Activated T-helper 17 cell treated with anti-CD3 and anti-CD28 coated beads, Interleukin-2, amount 50 U/mL, for 72 hours (primary cell): ENCODE measurements around the gene AMPH. TPM values are rescaled to one million over a fixed set of nuclear protein-coding genes. Genes with fewer than 3 reads are reported as not detected.
"Not testable (repeated sequence)": the region's sequence is repeated elsewhere in the genome, so short reads cannot be mapped to it uniquely, and the experiment has no call there.

Experiments used
- ATAC-seq: fragments of 150-1000 bp; cut with Tn5 transposase; replicated peaks from 2 replicates; pipeline ENCODE4 v1.10.0; 2021; ENCODE audit warnings: mild to moderate bottlenecking, moderate library complexity
- H3K27ac Mint-ChIP-seq: one replicate; pipeline ENCODE4 v1.8.0; 2022; ENCODE audit warnings: mixed read lengths
- H3K27me3 Mint-ChIP-seq: one replicate; pipeline ENCODE4 v1.8.0; 2022; ENCODE audit warnings: mixed read lengths
- H3K36me3 Mint-ChIP-seq: one replicate; pipeline ENCODE4 v1.8.0; 2022; ENCODE audit warnings: low read depth, mild to moderate bottlenecking, mixed read lengths
- H3K4me1 Mint-ChIP-seq: one replicate; pipeline ENCODE4 v1.8.0; 2022; ENCODE audit warnings: mixed read lengths
- H3K4me3 Mint-ChIP-seq: one replicate; pipeline ENCODE4 v1.8.0; 2022; ENCODE audit warnings: mild to moderate bottlenecking, mixed read lengths
- H3K9me3 Mint-ChIP-seq: one replicate; pipeline ENCODE4 v1.8.0; 2022; ENCODE audit warnings: mixed read lengths
- total RNA-seq, 2 donors: library from RNA; stranded (reverse); gene quantifications; one replicate each; pipeline ENCODE4 v1.2.3, GENCODE V29; 2022

The AMPH gene
- total RNA-seq, 2 donors from 2014 or later = not detected

DNA sequence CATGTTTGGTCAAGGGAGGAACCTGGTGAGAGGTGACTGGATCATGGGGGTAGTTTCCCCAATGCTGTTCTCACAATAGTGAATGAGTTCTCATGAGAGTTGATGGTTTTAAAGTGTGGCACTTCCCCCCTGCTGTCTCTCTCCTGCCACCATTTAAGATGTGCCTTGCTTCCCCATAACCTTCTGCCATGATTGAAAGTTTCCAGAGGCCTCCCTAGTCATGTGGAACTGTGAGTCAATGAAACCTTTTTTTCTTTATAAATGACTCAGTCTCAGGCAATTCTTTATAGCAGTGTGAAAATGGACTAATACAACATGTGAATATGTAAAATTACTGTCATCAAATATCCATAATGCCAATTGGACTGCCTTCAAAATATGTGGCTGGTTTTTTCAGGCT lies 192.2 kb downstream of the AMPH start:
- no peak overlapping the region for H3K27ac Mint-ChIP-seq
- H3K36me3 Mint-ChIP-seq = no peaks in the 10 kb centered on the region
- peaks cover 3% of the 10 kb centered on the region for H3K27me3 Mint-ChIP-seq
- H3K4me3 Mint-ChIP-seq = no peak overlapping the region
- peaks cover under 1% of the 10 kb centered on the region for H3K4me1 Mint-ChIP-seq
- ATAC-seq = peak; percentile 86
- H3K9me3 Mint-ChIP-seq = no peaks in the 10 kb centered on the region

DNA sequence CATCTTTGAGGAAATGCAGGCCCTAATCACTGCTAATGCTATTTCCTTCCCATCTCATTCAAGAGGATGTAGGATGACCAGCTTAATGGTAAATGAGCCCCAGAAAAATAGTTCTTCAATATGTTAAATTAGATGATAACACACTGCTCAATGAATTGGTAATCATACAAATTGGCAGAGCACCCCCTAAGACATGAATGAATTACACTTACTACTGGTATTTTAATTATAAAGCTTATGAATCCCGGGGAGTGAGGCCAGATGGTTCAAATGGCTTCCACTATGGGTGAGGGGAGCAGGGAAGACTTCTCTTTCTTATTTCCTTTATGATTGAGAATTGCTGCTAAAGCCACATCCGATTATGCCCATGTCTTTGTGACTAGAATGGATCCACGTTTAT lies 198.5 kb downstream of the AMPH start:
- Mint-ChIP-seq H3K27me3 (peaks cover 6% of the 10 kb centered on the region), H3K27ac (no peak overlapping the region), H3K9me3 (peaks cover 5% of the 10 kb centered on the region), H3K36me3 (no peaks in the 10 kb centered on the region), H3K4me3 (no peak overlapping the region), H3K4me1 (peaks cover 9% of the 10 kb centered on the region)
- no peak for ATAC-seq

DNA sequence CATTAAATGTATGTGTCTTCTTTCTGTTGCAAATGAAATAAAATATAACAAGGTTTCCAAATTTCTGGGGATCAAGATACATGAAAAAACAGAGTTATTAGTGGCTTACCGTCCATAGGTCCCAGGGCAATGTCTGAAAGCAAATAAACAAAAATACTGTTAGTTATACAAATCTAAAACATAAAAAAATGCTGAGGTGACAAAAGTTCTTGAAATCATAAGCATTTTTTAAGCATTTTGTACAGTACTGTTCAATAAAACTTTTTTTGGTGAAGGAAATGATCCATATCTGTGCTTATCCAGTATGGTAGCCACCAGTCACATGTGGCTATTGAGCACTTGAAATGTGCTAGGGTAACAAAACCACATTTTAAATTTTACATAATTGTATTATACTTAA lies 199.1 kb downstream of the AMPH start:
- Mint-ChIP-seq H3K4me1 (peaks cover 14% of the 10 kb centered on the region), H3K27ac (no peak overlapping the region), H3K27me3 (peaks cover 6% of the 10 kb centered on the region), H3K36me3 (no peaks in the 10 kb centered on the region), H3K9me3 (peaks cover 5% of the 10 kb centered on the region), H3K4me3 (no peak overlapping the region)
- no peak for ATAC-seq

DNA sequence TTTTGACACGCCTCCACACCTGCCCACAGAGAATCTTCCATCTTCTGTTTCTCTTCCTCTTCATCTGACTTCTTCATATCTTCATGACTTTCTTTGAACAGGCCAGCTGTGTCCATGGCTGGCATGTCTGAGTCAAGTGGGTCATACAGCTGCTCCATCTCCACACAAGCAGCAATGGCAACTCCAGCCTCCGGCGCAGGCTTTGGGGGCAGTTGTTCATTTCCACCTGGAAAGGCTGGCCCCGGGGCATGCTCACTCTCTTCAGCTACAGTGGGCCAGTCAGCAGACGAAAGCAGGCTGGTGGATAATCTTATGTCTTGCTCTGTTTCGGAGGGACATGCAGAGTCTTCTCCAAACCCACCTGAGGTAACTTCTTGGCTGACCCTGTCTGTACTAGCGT lies 202.1 kb downstream of the AMPH start:
- Mint-ChIP-seq H3K9me3 (peaks cover 5% of the 10 kb centered on the region), H3K4me1 (peaks cover 32% of the 10 kb centered on the region), H3K27ac (no peak overlapping the region), H3K4me3 (no peak overlapping the region), H3K27me3 (peaks cover 6% of the 10 kb centered on the region), H3K36me3 (no peaks in the 10 kb centered on the region)
- no peak for ATAC-seq

DNA sequence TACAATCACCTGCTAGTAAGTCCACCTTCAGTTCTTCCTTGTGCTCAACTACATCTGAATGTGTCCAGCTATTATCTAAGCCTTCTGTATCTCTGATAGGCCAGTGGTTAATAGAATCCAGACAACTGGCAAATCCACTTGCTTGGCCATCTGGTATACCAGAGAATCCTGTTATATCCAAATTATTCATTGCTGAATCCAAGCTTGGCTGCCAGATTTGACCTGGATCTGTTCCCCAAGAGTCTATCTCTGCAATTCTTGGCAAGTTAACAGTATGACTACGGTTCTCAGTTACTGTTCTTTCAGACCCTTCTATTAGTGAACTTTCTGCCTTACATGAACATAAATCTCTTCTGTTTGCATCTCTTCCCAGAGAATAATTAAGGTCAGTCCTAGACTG lies 203.1 kb downstream of the AMPH start:
- Mint-ChIP-seq H3K27me3 (peaks cover 6% of the 10 kb centered on the region), H3K36me3 (no peaks in the 10 kb centered on the region), H3K9me3 (peaks cover 5% of the 10 kb centered on the region), H3K4me1 (peaks cover 27% of the 10 kb centered on the region), H3K4me3 (no peak overlapping the region), H3K27ac (no peak overlapping the region)
- ATAC-seq = no peak

DNA sequence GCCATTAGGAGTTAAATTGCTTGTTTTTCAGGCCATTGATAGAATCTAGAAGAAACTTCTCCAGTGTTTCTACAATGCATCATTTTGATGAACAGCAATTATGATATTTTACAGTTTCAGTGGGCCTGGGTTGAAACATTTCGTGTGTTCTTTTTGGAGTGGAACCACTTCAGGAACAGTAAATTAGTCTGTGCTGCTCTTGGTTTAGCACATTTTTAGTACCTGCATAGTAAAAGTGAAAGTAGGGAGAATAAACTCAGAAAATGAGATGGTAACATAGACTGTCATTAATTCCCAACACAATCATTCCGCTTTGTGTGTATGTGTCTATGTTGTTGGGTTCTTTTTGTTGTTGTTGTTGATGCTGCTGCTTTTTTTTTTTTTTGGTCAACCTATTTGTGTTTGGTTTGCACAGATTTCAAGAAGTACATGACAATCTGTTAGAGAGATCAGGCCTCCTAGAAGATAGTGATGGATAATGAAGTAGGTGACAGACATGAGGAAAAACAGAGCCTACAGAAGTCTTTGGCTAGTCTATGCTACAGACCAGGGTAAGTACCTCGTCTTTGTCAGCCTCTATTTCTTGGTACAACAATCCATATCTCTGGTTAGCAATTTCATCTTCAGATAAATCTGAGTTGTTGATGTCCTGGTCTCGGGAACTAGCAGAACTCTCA lies 203.8 kb downstream of the AMPH start:
- H3K4me1 Mint-ChIP-seq = peaks cover 27% of the 10 kb centered on the region
- peaks cover 5% of the 10 kb centered on the region for H3K9me3 Mint-ChIP-seq
- H3K27ac Mint-ChIP-seq = no peak overlapping the region
- H3K27me3 Mint-ChIP-seq = peaks cover 6% of the 10 kb centered on the region
- no peak overlapping the region for H3K4me3 Mint-ChIP-seq
- peak; percentile 63 for ATAC-seq
- H3K36me3 Mint-ChIP-seq = no peaks in the 10 kb centered on the region

DNA sequence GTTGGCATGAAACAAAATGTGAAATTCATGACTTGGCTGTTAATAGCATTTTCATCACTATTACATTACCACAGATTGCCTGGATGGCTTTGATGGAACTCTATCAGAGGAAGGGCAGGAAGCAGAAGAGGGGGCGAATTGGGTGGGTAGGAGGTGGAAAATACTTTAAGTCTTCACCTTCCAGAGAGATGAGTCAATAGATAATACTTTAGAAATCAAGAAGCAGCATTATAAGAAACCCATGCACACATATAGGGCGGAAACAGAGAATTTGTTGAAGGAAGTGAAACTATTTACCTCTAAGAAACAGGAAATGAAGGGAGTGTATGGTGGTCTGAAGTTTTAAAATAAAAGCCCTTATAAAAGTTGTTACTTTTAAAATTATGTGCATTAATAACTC lies 205.7 kb downstream of the AMPH start:
- peaks cover 5% of the 10 kb centered on the region for H3K9me3 Mint-ChIP-seq
- peak; percentile 46 for ATAC-seq
- no peaks in the 10 kb centered on the region for H3K36me3 Mint-ChIP-seq
- peaks cover 6% of the 10 kb centered on the region for H3K27me3 Mint-ChIP-seq
- H3K27ac Mint-ChIP-seq = peak overlapping the region; percentile 35
- H3K4me1 Mint-ChIP-seq = peaks cover 27% of the 10 kb centered on the region
- H3K4me3 Mint-ChIP-seq = peak overlapping the region; percentile 1

DNA sequence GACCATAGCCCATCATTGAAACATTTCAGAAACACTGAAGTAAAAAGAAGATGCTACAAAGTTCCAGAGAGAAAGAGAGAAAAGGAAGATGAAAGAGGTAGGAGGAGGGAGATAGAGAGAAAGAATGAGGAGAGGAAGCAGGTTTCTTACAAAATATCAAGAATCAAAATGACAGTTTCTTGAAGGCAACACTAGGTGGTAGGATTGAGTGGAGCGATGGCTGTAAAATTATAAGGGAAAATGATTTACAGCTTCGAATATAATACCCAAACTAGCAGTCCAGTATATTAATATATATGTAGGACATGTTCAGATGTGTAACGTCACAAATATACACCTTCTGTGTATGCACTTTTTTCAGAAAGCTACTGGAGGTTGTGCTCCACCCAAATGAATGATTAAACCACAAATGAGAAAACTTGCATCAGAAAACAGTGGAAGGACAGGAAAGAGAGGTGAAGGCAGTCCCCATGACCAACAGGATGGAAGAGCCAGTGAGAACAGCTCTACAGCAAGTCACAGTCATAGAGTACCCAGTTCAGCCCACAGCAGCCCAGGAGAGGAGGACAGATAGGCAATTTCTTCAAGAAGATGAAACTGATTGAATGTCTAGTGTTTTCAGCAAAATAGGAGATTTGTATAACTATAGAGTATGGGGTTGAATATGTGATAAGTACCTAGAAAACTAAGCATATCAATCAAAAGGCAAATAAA lies 206.3 kb downstream of the AMPH start:
- Mint-ChIP-seq H3K4me3 (peak overlapping the region; percentile 1), H3K27ac (peak overlapping the region; percentile 35), H3K9me3 (peaks cover 5% of the 10 kb centered on the region)

DNA sequence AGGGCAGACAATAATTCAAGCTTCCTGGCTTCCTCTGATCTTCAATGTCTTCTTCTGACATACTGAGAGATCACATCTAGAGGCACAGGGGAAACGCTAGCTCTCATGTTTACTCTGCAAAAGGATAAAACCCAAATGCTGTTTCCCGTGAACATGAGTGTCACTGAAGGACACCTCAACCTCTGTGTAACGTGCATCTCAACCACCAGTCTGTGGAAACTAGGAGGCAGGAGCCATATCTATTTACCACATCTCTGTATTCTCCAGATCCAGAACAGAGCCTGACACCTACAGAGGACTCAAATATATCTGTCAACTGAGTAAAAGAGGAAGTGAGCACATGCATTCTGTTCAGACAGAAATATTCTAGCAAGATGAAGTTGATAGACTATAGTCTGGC lies 217.4 kb downstream of the AMPH start:
- peaks cover 4% of the 10 kb centered on the region for H3K4me1 Mint-ChIP-seq
- peak; percentile 14 for ATAC-seq
- no peak overlapping the region for H3K4me3 Mint-ChIP-seq
- H3K27me3 Mint-ChIP-seq = peaks cover 8% of the 10 kb centered on the region
- no peak overlapping the region for H3K27ac Mint-ChIP-seq
- no peaks in the 10 kb centered on the region for H3K36me3 Mint-ChIP-seq
- no peaks in the 10 kb centered on the region for H3K9me3 Mint-ChIP-seq

More for the DNA sequence above, 206.3 kb downstream of the AMPH start:
- no peaks in the 10 kb centered on the region for H3K36me3 Mint-ChIP-seq
- peaks cover 27% of the 10 kb centered on the region for H3K4me1 Mint-ChIP-seq
- H3K27me3 Mint-ChIP-seq = peaks cover 6% of the 10 kb centered on the region
- ATAC-seq = peak; percentile 60

DNA sequence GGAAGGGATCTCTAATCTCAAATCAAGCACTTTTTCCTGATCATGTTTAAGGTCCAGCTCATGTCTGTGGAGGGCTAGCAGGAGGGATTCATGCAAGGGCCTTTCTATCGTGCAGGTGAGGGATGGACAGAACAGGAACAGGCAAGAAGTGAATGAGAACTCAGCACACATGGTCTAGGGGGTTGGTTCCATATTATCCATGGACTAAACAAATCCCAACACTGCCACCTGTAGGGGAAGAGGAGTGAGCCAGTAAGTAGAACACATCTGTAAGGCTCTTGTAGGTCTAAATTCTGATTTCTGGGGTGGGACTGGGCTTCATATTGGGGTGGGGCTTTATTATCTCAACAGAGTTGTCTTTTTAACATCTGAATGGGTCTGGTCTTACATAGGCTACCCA lies 219.8 kb downstream of the AMPH start:
- ATAC-seq = no peak
- H3K4me3 Mint-ChIP-seq = no peak overlapping the region
- H3K9me3 Mint-ChIP-seq = no peaks in the 10 kb centered on the region
- H3K27ac Mint-ChIP-seq = no peak overlapping the region
- no peaks in the 10 kb centered on the region for H3K36me3 Mint-ChIP-seq
- peaks cover 2% of the 10 kb centered on the region for H3K27me3 Mint-ChIP-seq
- H3K4me1 Mint-ChIP-seq = peaks cover 4% of the 10 kb centered on the region

DNA sequence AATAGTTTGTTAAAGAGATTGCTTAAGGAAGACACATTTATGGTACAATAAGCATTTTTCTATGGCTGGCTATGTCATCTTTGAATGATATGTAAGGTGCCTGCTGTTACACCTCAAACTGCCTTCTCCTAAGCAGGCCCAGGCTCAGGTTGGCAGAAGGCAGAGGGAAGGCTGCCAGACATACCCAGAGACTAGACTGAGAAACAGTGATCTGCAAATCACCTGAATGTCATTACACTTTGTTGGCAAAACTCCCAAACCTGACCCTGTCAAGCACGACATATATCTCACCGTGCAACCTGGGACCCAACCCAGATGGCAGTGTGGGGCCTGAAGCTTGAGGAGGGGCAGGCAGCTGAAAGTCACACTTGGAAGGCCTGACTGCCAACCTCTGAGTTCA lies 221.1 kb downstream of the AMPH start:
- Mint-ChIP-seq H3K4me3 (no peak overlapping the region), H3K9me3 (peaks cover 4% of the 10 kb centered on the region), H3K4me1 (peaks cover 4% of the 10 kb centered on the region), H3K27ac (no peak overlapping the region), H3K27me3 (peaks cover 2% of the 10 kb centered on the region), H3K36me3 (no peaks in the 10 kb centered on the region)
- ATAC-seq = no peak

DNA sequence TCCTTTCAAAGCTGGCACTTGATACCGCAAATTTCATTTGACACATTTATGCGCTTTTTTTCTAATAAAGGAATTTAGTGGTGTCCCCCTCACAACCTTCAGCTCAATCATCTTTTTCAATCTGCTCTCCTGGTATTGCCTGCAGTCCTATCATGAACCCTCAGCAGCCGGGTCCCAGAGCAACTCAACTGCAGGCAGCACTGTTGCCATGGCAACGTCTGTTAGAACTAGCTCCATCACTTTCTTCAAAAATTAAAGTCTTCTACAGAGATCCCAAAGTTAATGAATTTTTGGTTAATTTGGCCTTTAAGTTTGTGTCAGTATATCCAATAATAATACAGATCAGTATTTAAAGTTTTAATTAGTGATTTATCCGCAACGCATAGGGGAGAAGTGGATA lies 221.6 kb downstream of the AMPH start:
- H3K4me1 Mint-ChIP-seq = peaks cover 4% of the 10 kb centered on the region
- peaks cover 9% of the 10 kb centered on the region for H3K9me3 Mint-ChIP-seq
- H3K27me3 Mint-ChIP-seq = peaks cover 2% of the 10 kb centered on the region
- no peak overlapping the region for H3K4me3 Mint-ChIP-seq
- no peak overlapping the region for H3K27ac Mint-ChIP-seq
- H3K36me3 Mint-ChIP-seq = no peaks in the 10 kb centered on the region
- no peak for ATAC-seq

DNA sequence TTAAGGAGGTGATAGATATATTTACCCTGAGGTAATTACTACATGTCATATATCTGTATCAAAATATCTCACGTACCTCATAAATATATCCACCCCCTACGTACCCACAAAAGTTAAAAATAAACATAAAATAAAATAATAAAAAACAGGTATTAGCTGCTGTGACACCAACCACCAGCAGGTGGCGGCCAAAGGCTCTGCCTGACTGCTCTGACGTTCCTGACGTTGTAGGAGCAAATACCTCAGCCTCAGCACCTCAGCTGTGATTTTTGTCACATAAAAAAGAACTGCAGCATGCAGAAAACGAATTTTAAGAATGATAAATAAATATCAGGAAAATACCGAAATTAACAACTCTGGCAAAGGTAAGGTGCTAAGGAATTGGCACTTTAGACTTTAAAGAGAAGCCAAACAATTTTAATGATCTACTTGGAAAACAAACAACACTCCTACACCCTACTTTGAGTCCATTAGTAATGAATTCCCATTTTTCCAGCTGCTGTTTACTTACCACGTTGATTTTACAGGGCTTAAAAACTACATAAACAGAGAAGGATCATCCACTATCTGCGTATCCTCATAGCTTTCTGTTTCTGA lies 232.3 kb downstream of the AMPH start:
- H3K27ac Mint-ChIP-seq = no peak overlapping the region
- H3K4me3 Mint-ChIP-seq = no peak overlapping the region
- H3K27me3 Mint-ChIP-seq = peaks cover 13% of the 10 kb centered on the region
- H3K4me1 Mint-ChIP-seq = no peaks in the 10 kb centered on the region
- H3K36me3 Mint-ChIP-seq = no peaks in the 10 kb centered on the region
- ATAC-seq = no peak
- no peaks in the 10 kb centered on the region for H3K9me3 Mint-ChIP-seq

DNA sequence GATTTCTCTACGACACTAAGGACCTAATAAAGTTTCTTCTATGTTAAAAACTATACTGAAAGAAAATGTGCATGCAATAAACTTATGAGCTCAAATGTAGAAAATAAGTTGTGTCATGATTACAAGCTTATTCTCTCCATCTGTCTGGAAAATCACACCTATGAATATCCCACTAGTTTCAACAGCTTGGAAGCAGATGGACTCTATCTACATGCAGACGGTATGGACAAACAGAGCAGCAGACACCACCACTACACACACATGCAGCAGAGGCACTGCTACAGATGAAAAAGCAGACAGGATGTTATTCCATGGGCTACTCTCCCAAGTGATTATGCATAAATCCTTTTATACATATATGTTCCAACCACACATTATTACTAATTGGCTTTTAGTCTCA lies 234.3 kb downstream of the AMPH start:
- H3K27me3 Mint-ChIP-seq = peaks cover 10% of the 10 kb centered on the region
- peaks cover 5% of the 10 kb centered on the region for H3K4me1 Mint-ChIP-seq
- H3K27ac Mint-ChIP-seq = no peak overlapping the region
- H3K36me3 Mint-ChIP-seq = no peaks in the 10 kb centered on the region
- no peak for ATAC-seq
- H3K4me3 Mint-ChIP-seq = no peak overlapping the region
- no peaks in the 10 kb centered on the region for H3K9me3 Mint-ChIP-seq

DNA sequence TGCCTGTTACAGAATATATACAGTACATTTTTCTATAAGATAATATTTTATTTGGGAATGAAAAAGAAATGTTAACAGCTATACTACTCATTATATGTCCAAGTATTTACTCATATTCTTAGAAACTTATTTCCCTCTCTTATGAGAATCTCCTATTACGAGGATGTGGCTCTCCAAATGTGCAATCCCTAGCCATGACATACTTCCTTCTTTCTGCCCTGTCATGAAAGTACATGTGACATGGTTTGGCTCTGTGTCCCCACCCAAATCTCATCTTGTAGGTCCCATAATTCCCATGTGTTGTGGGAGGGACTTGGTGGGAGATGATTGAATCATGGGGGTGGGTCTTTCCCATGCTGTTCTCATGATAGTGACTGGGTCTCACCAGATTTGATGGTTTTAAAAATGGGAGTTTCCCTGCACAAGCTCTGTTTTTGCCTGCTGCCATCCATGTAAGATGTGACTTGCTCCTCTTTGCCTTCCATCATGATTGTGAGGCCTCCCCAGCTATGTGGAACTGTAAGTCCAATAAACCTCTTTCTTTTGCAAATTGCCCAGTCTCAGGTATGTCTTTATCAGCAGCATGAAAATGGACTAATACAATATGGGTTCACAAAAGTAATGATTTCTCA lies 235.1 kb downstream of the AMPH start:
- not testable (repeated sequence) for H3K4me1 Mint-ChIP-seq, H3K27me3 Mint-ChIP-seq, H3K9me3 Mint-ChIP-seq, H3K4me3 Mint-ChIP-seq, ATAC-seq, H3K27ac Mint-ChIP-seq, H3K36me3 Mint-ChIP-seq
